SK-N-SH (cell line): ENCODE data around the gene OCA2. TPM values are rescaled to one million over a fixed set of nuclear protein-coding genes. Genes with fewer than 3 reads are reported as not detected.

Experiments
- CTCF ChIA-PET: fragments of 300-600, 350-600 bp; formaldehyde crosslinking; extraction: SDS; loops from one replicate; lab custom pipeline; 2021; lab: Yijun Ruan, JAX
- POLR2A ChIA-PET: fragments of 350-600 bp; sonication (Branson Sonifier 250); formaldehyde crosslinking; extraction: SDS; loops from one replicate; lab custom pipeline; 2020; ENCODE audit warnings: antibody characterized with exemption, inconsistent platforms; lab: Yijun Ruan, JAX
- DNase-seq: peaks from one replicate; pipeline ENCODE4 v3.0.0; 2012
- H2AFZ ChIP-seq: fragments of 200-600 bp; sonication (generic); 2 replicates; pipeline ENCODE4 v1.8.1; 2016; ENCODE audit warnings: antibody characterized with exemption, mild to moderate bottlenecking, low read depth
- H3F3A ChIP-seq: fragments of 200-600 bp; sonication (generic); replicated peaks from 2 replicates; pipeline ENCODE3; 2016; ENCODE audit warnings: antibody characterized with exemption, mild to moderate bottlenecking; ENCODE audit not compliant: insufficient read depth
- H3K27ac ChIP-seq, 2 experiments: fragments of 200-500 bp in 1 of 2; fragments of 200-600 bp in 1 of 2; sonication (Bioruptor generic) in 1 of 2; sonication (generic), shearing (Covaris generic) in 1 of 2; 2 replicates each; pipeline versions ENCODE4 v1.5.1 to v1.6.1; 2014 to 2016; ENCODE audit warnings: low read depth in 2 of 2, inconsistent platforms in 1 of 2, low read length in 1 of 2, mild to moderate bottlenecking in 1 of 2, mixed read lengths in 1 of 2
- H3K27me3 ChIP-seq: fragments of 200-600 bp; sonication (generic), shearing (Covaris generic); 2 replicates; pipeline ENCODE4 v1.6.1; 2016; ENCODE audit warnings: mixed run types; ENCODE audit not compliant: insufficient read depth
- H3K36me3 ChIP-seq, 2 experiments: fragments of 200-500 bp in 1 of 2; fragments of 200-600 bp in 1 of 2; sonication (Bioruptor generic) in 1 of 2; sonication (generic) in 1 of 2; replicated peaks in 1 of 2; 2 replicates each; pipeline versions ENCODE3 to v1.5.1; 2014 to 2016; ENCODE audit warnings: low read length in 1 of 2, mild to moderate bottlenecking in 1 of 2; ENCODE audit not compliant: insufficient read depth in 2 of 2, control insufficient read depth in 1 of 2
- H3K4me1 ChIP-seq, 2 experiments: fragments of 200-500 bp in 1 of 2; fragments of 200-600 bp in 1 of 2; sonication (Bioruptor generic) in 1 of 2; sonication (generic), shearing (Covaris generic) in 1 of 2; 2 replicates each; pipeline versions ENCODE4 v1.5.1 to v1.6.1; 2014 to 2016; ENCODE audit warnings: low read depth in 1 of 2, low read length in 1 of 2, mixed run types in 1 of 2; ENCODE audit not compliant: insufficient read depth in 2 of 2, control insufficient read depth in 1 of 2
- H3K4me2 ChIP-seq: fragments of 200-600 bp; sonication (generic), shearing (Covaris generic); 2 replicates; pipeline ENCODE4 v1.6.1; 2017; ENCODE audit warnings: mixed run types
- H3K4me3 ChIP-seq, 2 experiments: fragments of 200-500 bp in 1 of 2; fragments of 200-600 bp in 1 of 2; sonication (Bioruptor generic) in 1 of 2; sonication (generic), shearing (Covaris generic) in 1 of 2; 2 replicates each; pipeline versions ENCODE4 v1.5.1 to v1.8.1; 2014 to 2016; ENCODE audit warnings: low read depth in 2 of 2, inconsistent platforms in 1 of 2, low read length in 1 of 2, mild to moderate bottlenecking in 1 of 2, mixed read lengths in 1 of 2, moderate library complexity in 1 of 2
- H3K79me2 ChIP-seq: fragments of 200-600 bp; sonication (generic); 2 replicates; pipeline ENCODE4 v1.8.1; 2017; ENCODE audit warnings: mild to moderate bottlenecking; ENCODE audit not compliant: insufficient read depth
- H3K9ac ChIP-seq: fragments of 200-600 bp; sonication (generic); 2 replicates; pipeline ENCODE4 v1.6.1; 2017; ENCODE audit warnings: mixed run types
- H3K9me2 ChIP-seq: fragments of 200-600 bp; sonication (generic); 2 replicates; pipeline ENCODE4 v1.6.1; 2017; ENCODE audit warnings: mixed run types
- H3K9me3 ChIP-seq: fragments of 200-600 bp; sonication (generic); 2 replicates; pipeline ENCODE4 v1.6.1; 2017; ENCODE audit warnings: mixed run types, mild to moderate bottlenecking, moderate library complexity
- H4K20me1 ChIP-seq: fragments of 200-600 bp; sonication (generic); 2 replicates; pipeline ENCODE4 v1.6.1; 2017; ENCODE audit warnings: mild to moderate bottlenecking, mixed run types; ENCODE audit not compliant: insufficient read depth
- CHD2 ChIP-seq: fragments of 150-350 bp; IDR thresholded peaks from 2 replicates; pipeline ENCODE4 v1.6.1; 2018; ENCODE audit warnings: low read length; ENCODE audit not compliant: partially characterized antibody
- ELF1 ChIP-seq: IDR thresholded peaks from 2 replicates; pipeline ENCODE4 v1.4.0; 2012
- FOXM1 ChIP-seq: IDR thresholded peaks from 2 replicates; pipeline ENCODE4 v1.4.0; 2012; ENCODE audit warnings: low read depth, mild to moderate bottlenecking
- MEF2A ChIP-seq: IDR thresholded peaks from 2 replicates; pipeline ENCODE4 v1.4.0; 2012; ENCODE audit warnings: low read depth, borderline replicate concordance
- MXI1 ChIP-seq: IDR thresholded peaks from 2 replicates; pipeline ENCODE4 v1.6.1; 2012; ENCODE audit warnings: mild to moderate bottlenecking, low read depth, low read length, improper control_type of control experiment
- NFIC ChIP-seq: IDR thresholded peaks from 2 replicates; pipeline ENCODE4 v1.4.0; 2012; ENCODE audit warnings: borderline replicate concordance
- NRF1 ChIP-seq: IDR thresholded peaks from 2 replicates; pipeline ENCODE4 v1.6.1; 2012; ENCODE audit warnings: low read depth, mild to moderate bottlenecking, low read length
- POLR2AphosphoS5 ChIP-seq: IDR thresholded peaks from 2 replicates; pipeline ENCODE4 v1.6.1; 2012; ENCODE audit warnings: low read depth, low read length
- RFX5 ChIP-seq: IDR thresholded peaks from 2 replicates; pipeline ENCODE4 v1.6.1; 2012; ENCODE audit warnings: mild to moderate bottlenecking, improper control_type of control experiment, low read length
- RXRA ChIP-seq: IDR thresholded peaks from 2 replicates; pipeline ENCODE4 v1.4.0; 2012; ENCODE audit warnings: low read depth, mild to moderate bottlenecking, borderline replicate concordance
- SIN3A ChIP-seq: IDR thresholded peaks from 2 replicates; pipeline ENCODE4 v1.6.1; 2012; ENCODE audit warnings: low read depth, mild to moderate bottlenecking, low read length, moderate library complexity, borderline replicate concordance
- SMC3 ChIP-seq: IDR thresholded peaks from 2 replicates; pipeline ENCODE4 v1.6.1; 2012; ENCODE audit warnings: low read depth, low read length, improper control_type of control experiment
- TAF1 ChIP-seq: IDR thresholded peaks from 2 replicates; pipeline ENCODE4 v1.6.1; 2012; ENCODE audit warnings: low read depth, mild to moderate bottlenecking, low read length, moderate library complexity, borderline replicate concordance
- TCF12 ChIP-seq: IDR thresholded peaks from 2 replicates; pipeline ENCODE4 v1.4.0; 2012
- TEAD4 ChIP-seq: IDR thresholded peaks from 2 replicates; pipeline ENCODE4 v1.4.0; 2012; ENCODE audit warnings: mild to moderate bottlenecking, borderline replicate concordance; ENCODE audit not compliant: insufficient read depth
- YY1 ChIP-seq: IDR thresholded peaks from 2 replicates; pipeline ENCODE4 v1.4.0; 2012; ENCODE audit warnings: low read depth, mild to moderate bottlenecking
- WGBS: methylation state at CpG from one replicate; pipeline ENCODE4 v1.1.6; 2017; ENCODE audit warnings: low lambda C conversion rate; 5-methylcytosine and 5-hydroxymethylcytosine counted together
- polyA plus RNA-seq, 3 experiments: library from polyadenylated mRNA; depleted of rRNA; stranded (reverse); fragments of >200 nt; gene quantifications; 2 replicates each; pipeline ENCODE4 v1.2.3, GENCODE V29; 2012
- TF ChIP-seq, protein P1 (sequence below): fragments of 150-350 bp; IDR thresholded peaks from 2 replicates; pipeline ENCODE4 v1.6.1; 2017; ENCODE audit warnings: antibody characterized with exemption, low read length, low read depth, borderline replicate concordance
- TF ChIP-seq, protein P2 (sequence below): IDR thresholded peaks from 2 replicates; pipeline ENCODE4 v1.4.0; 2012; ENCODE audit warnings: low read depth
- TF ChIP-seq, protein P3 (sequence below): IDR thresholded peaks from 2 replicates; pipeline ENCODE4; 2012
- TF ChIP-seq, protein P4 (sequence below): IDR thresholded peaks from 2 replicates; pipeline ENCODE4 v1.4.0; 2012; ENCODE audit warnings: low read depth, borderline replicate concordance
- TF ChIP-seq, protein P5 (sequence below): IDR thresholded peaks from 2 replicates; pipeline ENCODE4 v1.4.0; 2012; ENCODE audit warnings: low read depth, borderline replicate concordance

OCA2 gene
- polyA plus RNA-seq, 1 of the 3 experiments (the other 2 are of a cell fraction): 0.16 TPM

DNA sequence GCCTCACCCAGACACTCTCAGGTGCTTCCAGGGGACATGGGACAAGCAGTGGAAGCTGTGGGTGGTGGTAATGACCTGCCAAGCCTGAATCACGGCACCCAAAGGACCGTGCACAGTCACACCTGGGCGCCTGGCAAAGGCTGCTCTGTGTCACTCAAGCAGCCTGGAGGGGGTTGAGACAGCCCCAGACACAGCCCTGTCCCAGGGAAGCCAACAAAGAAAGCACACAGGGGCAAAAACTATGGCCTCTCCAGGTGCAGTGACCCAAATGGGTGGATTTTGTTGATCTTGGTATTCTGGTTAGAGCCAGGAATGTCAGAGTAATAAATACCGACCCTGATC, 15.0 kb upstream of the OCA2 start:
- TF ChIP-seq, protein P1, sequence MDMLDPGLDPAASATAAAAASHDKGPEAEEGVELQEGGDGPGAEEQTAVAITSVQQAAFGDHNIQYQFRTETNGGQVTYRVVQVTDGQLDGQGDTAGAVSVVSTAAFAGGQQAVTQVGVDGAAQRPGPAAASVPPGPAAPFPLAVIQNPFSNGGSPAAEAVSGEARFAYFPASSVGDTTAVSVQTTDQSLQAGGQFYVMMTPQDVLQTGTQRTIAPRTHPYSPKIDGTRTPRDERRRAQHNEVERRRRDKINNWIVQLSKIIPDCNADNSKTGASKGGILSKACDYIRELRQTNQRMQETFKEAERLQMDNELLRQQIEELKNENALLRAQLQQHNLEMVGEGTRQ: no peak
- TF ChIP-seq, protein P2, sequence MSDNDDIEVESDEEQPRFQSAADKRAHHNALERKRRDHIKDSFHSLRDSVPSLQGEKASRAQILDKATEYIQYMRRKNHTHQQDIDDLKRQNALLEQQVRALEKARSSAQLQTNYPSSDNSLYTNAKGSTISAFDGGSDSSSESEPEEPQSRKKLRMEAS: no peak
- TF ChIP-seq POLR2AphosphoS5 (no peak), TCF12 (no peak), YY1 (no peak)
- H3F3A ChIP-seq: peaks cover 4% of the 10 kb centered on the region
- H3K9ac ChIP-seq: no peak overlapping the region
- POLR2A ChIA-PET: no interaction called here
- CTCF ChIA-PET: interaction anchor here (0.6 to 2.7 kb wide), 6 partner anchors 12 to 1225 kb away, joined by 3 to 19 read pairs (median 3); partner anchors contain the start of gene OCA2
- no peaks in the 10 kb centered on the region for H4K20me1 ChIP-seq
- no peak overlapping the region for H3K4me2 ChIP-seq
- no peak overlapping the region for H2AFZ ChIP-seq
- H3K4me3 ChIP-seq: no peak overlapping the region
- WGBS: 100% methylated on average over 1 of the region's 4 CpGs
- H3K79me2 ChIP-seq: no peaks in the 10 kb centered on the region
- peaks cover 8 to 60% of the 10 kb centered on the region in 2 experiments for H3K36me3 ChIP-seq
- no peak for DNase-seq
- no peaks in the 10 kb centered on the region for H3K9me2 ChIP-seq
- no peaks in the 10 kb centered on the region for H3K4me1 ChIP-seq
- H3K9me3 ChIP-seq: no peaks in the 10 kb centered on the region
- H3K27me3 ChIP-seq: no peaks in the 10 kb centered on the region
- H3K27ac ChIP-seq: no peak overlapping the region

DNA sequence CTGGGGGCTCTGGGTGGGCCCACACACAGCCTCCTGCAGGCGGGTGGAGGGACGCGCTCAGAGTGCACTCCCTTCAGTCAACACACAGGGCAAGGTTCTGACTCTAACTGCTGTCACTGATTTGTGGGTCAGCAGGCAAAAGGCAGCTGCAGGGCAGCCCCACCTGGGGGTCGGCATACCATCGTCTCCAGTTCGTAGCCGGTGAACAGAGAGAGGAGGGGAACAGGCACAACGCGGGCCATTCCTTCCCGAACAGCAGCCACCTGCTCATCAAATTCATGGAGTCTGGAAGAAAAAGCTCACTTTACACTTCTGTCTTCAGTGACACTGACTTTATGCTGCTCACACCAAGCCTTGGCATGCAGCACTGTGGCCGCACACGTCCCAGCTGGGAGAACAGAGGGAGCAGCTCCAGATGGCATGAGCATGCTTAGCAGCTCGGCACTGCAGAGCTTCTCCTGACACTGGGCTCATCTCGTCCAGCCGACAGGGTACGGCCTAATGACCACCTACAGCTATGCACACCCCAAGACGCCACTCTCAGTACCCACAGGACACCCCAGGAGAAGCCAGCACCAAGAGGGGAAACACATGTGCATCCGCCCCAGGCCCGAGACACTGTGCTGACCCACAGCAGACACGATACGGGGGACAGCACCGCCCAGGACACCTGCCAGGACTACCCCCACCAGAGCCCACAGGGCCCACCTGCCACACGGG, 14.4 kb upstream of the OCA2 start:
- Histone ChIP-seq H3K4me2 (no peak overlapping the region), H3F3A (peaks cover 4% of the 10 kb centered on the region), H3K4me3 (no peak overlapping the region), H3K9me2 (no peaks in the 10 kb centered on the region), H3K79me2 (no peaks in the 10 kb centered on the region), H3K9me3 (no peaks in the 10 kb centered on the region), H2AFZ (no peak overlapping the region), H4K20me1 (no peaks in the 10 kb centered on the region), H3K36me3 (peaks cover 8 to 60% of the 10 kb centered on the region in 2 experiments), H3K27me3 (no peaks in the 10 kb centered on the region), H3K9ac (no peak overlapping the region), H3K27ac (no peak overlapping the region), H3K4me1 (no peaks in the 10 kb centered on the region)
- WGBS: 97% methylated on average over 15 of the region's 23 CpGs
- ChIA-PET CTCF (interaction anchor here (0.6 to 2.7 kb wide), 5 partner anchors 12 to 1224 kb away, joined by 3 to 19 read pairs (median 3); partner anchors contain the start of gene OCA2), POLR2A (no interaction called here)
- TF ChIP-seq RXRA: no peak
- TF ChIP-seq, protein P3, sequence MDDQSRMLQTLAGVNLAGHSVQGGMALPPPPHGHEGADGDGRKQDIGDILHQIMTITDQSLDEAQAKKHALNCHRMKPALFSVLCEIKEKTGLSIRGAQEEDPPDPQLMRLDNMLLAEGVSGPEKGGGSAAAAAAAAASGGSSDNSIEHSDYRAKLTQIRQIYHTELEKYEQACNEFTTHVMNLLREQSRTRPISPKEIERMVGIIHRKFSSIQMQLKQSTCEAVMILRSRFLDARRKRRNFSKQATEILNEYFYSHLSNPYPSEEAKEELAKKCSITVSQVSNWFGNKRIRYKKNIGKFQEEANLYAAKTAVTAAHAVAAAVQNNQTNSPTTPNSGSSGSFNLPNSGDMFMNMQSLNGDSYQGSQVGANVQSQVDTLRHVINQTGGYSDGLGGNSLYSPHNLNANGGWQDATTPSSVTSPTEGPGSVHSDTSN: no peak
- TF ChIP-seq NRF1: no peak
- TF ChIP-seq TAF1: no peak
- no peak for TF ChIP-seq MEF2A
- TF ChIP-seq POLR2AphosphoS5: no peak
- no peak for TF ChIP-seq FOXM1
- TF ChIP-seq CHD2: no peak
- no peak for TF ChIP-seq NFIC
- no peak for TF ChIP-seq RFX5
- TF ChIP-seq, protein P4, sequence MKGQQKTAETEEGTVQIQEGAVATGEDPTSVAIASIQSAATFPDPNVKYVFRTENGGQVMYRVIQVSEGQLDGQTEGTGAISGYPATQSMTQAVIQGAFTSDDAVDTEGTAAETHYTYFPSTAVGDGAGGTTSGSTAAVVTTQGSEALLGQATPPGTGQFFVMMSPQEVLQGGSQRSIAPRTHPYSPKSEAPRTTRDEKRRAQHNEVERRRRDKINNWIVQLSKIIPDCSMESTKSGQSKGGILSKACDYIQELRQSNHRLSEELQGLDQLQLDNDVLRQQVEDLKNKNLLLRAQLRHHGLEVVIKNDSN: no peak
- TF ChIP-seq TEAD4: no peak
- no peak for TF ChIP-seq ELF1
- TF ChIP-seq SIN3A: no peak
- TF ChIP-seq, protein P5, sequence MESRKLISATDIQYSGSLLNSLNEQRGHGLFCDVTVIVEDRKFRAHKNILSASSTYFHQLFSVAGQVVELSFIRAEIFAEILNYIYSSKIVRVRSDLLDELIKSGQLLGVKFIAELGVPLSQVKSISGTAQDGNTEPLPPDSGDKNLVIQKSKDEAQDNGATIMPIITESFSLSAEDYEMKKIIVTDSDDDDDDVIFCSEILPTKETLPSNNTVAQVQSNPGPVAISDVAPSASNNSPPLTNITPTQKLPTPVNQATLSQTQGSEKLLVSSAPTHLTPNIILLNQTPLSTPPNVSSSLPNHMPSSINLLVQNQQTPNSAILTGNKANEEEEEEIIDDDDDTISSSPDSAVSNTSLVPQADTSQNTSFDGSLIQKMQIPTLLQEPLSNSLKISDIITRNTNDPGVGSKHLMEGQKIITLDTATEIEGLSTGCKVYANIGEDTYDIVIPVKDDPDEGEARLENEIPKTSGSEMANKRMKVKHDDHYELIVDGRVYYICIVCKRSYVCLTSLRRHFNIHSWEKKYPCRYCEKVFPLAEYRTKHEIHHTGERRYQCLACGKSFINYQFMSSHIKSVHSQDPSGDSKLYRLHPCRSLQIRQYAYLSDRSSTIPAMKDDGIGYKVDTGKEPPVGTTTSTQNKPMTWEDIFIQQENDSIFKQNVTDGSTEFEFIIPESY: no peak
- no peak for TF ChIP-seq YY1
- TF ChIP-seq MXI1: no peak
- no peak for TF ChIP-seq SMC3
- no peak for DNase-seq
